ENCODE results near the gene EN1.
A peak's percentile ranks its signal among the peaks of the same experiment; 100 is the strongest.

EN1 gene

DNA sequence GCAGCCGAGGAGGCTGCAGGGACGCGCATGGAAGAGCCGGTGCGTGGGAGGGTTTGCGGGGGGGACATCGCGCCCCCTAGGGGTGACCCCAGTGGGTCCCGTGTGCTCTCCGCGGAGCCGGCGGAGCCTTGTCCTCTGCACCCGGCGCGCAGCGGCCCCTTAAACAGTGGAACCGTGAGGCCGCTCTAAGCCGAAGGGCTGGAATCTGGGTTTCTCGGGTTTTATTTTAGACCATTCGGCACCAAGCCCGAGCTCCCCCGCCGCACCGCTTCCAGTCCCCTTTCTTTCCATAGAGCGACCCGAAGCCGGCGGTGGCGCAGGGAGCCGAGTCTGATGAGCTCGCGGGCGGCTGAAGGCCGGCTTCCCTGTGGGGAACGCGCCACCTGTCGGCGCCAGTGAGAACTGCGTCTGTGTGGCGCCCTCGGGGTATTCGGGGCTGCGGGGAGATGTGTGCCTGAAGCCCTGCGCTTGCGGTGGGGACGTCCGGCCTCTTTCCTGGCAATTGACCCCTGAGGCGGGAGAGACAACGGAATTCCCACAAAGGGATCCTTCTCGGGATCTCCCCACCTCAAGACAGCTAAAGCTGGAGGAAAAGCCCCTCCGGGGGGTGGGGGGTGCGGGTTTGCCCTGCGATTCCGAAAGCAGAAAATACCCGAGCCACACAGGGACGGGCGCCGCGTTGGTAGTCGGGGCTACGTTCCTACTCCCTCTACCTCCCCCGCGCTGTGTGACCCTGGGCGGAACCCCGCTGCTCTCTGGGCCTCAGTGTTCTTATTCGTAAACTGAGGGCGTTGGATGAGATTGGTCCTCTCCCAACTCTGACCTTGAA, 8.2 kb upstream of the EN1 start:
- peak; percentile 87 to 94 (median 93) for DNase-seq

DNA sequence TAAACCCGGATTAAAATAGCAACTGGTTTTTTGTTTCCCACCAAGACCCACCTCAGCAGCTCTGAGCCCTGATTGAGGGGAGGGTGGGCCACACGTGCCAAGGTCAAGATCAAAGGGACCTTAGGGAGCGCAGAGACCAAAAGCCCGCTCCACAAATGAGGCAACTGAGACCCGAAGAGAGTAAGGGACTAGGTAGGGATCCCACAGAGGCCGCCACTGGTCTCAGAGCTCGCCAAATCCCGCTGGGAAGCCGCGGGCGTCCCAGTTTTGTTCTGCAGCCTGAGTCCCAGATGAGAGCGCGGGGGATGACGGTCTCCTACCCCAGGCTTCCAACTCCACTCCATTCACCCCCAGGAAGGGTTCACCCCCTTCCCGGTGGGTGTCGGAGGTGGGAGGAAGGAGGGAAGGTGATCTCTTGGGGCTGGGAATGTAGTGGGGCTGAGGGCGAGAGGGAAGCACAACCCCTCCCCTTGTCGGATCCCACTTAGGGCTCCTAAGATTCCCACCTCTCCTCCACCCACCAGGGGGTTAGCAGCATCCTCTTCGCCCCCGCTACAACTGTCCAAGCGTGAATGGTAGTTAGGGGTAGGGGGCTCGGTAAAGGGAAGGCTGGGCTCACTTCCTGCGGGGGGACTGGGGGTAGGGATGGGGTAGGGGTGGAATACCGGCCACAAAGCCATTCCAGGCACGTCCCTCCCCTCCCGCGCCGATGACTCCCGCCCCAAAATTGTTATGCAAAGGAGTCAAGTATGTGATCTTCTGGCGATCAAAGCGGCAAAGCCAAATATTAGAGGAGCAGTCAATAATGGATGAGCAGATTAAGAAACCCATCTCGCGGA, 7.3 kb upstream of the EN1 start:
- no peak for DNase-seq

DNA sequence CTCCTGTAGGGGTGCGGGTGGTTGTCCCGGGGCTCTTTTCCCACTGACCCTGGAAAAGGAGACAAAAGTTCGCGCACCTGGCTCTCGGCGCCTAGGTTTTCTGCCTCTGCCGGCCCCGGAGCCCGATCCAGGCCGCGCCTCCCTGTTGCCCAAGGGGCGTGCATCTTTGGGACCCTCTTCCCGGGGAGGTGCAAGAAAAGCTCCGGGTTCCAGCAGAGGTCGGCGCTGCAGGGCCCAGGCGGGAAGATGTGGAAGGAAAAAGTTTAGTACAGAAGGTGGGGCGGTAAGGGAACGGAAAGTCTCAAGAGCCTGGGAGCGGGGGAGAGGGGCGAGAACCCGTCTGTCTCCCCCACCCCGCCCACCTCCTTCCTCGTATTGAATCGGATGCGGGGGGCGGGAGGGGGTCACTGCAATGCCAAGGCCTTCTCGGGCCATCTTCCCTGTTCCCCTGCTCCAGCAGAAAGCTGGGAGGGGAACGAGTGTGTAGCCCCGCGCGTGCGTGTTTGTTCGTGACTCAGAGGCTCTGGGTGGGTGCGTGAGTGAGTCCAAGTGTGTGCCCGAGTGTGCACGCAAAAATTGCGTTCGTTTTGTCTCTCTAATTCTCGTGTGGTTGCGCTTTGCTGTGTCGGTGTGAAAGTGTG, 6.3 kb upstream of the EN1 start:
- peak in 1 of 3 donors; percentile 33 for DNase-seq

DNA sequence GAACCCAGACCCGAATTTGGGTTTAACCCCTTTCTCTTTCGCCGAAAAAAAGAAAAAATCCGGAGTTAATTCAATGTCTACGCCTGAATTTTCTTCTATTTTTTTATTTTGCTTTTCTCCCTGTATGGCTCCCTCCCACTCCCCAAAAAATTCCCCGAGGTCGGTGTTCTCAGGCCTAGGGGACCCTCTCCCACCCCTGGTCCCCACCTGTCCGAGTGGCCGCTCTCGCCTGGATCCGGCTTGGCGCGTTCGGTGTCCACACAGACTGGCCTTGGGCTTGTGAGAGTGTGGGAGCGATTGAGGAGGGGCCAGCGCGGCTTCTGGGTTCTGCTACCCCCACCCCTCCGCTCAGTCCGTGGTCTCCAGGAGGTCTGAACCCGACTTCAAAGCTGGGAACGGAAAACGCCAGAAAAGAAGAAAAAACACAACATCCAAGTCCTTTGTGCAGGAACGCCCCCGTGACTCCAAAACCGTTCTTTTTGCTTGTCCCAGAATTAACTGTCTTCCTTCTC, 5.7 kb upstream of the EN1 start:
- no peak for DNase-seq

DNA sequence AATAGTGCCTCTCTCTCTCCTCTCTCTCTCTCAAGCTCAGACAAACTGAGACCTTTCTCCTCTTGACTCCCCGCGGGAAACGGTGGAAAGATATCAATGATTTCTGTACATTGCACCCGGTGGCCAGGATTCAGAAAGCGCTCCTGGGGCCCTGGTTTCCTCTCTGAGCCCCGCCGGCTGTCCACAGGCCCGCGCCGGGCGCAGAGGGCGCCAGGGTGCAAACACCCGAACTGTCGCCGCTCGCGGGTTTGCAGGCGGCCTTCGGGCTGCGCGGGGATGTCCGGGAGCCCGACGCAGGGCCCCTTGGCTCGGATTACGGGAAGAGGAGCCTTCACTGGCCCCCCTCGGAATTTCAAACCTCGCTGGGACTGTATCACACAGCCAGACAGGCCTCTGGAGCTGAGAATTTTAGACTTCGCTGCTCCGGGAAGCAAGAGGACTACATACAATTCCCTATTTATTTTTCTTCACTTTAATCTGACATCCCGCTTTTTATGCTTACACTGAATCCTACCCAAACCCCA, 5.2 kb upstream of the EN1 start:
- peak in 1 of 3 donors; percentile 50 for DNase-seq

DNA sequence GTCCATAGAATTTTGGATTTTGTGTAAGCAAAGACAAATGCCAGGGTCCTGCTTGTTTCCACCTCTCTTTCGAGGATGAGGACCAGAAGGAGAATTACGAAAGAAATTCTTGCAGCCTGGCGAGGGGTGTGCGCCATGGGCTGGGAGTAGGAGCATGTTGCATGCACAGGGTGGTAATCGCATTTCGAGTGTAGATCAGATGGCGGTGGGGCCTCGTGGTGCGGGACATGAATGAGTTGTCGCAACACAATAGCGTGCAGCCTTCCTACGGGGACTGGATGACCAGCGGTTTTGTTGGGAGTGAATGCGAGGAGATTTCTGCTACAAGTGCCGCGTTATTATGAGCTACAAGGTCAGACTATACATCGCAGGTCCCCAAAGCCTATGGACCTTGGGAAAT, 4.2 kb upstream of the EN1 start:
- DNase-seq, result no peak

DNA sequence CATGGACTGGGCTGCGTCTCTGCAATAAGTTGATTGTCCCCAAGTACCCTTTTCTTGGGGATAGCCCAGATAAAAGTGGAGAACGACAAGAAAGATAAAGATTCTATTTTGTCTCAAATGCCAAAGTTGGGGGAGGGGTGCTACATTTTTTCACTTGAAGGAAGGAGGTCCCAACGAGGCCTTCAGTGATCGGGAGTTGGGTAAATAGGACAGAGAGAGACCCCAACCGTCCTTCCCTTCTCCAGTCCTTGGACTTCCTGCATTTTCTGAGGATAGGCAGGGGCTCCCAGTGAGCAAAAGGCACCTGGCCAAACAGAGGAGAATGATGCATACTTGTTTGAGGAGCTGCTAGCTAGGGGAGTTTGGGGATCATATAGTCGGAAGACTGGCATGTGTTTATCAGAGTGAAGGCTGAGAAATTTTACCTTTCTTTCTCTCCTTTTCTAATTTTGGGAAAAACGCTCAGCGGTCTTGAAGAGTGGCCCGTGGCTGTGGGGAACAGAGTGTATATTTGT, 3.5 kb upstream of the EN1 start:
- no peak for DNase-seq

DNA sequence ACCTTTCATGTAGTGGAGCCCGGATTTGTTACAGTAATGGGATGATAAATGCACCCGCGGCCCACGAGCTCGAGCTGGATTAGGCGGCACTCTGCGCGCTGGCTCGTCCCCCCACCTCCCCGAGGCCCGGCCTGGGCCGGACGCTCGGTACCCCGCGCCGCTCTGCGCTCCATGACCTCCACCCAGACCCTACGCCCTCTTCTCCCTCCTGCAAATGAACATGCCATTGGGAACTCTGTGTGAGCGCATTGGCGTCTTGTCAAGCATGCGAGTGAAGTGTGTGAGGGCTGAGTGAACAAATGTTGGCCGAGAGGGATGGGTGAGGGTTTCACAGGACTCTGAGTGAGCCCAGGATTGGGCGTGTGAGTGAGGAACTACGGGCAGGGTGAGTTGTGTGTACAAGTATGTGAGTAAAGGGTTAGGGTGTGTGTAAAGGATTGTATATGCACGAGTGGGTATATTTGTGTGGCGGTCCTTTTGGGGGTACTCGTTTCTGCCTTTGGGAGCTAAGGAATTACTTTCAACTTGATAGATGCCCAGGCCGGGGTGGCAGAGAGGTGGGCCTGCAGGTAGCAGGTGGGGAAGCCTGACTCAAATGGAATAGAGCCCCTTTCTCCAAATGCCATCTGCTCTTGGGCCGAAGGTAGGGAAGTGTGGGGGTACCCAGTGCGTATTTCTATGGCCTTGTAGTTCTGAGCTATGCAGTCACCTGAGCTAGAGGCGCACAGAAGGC, 2.9 kb upstream of the EN1 start:
- DNase-seq, result no peak

DNA sequence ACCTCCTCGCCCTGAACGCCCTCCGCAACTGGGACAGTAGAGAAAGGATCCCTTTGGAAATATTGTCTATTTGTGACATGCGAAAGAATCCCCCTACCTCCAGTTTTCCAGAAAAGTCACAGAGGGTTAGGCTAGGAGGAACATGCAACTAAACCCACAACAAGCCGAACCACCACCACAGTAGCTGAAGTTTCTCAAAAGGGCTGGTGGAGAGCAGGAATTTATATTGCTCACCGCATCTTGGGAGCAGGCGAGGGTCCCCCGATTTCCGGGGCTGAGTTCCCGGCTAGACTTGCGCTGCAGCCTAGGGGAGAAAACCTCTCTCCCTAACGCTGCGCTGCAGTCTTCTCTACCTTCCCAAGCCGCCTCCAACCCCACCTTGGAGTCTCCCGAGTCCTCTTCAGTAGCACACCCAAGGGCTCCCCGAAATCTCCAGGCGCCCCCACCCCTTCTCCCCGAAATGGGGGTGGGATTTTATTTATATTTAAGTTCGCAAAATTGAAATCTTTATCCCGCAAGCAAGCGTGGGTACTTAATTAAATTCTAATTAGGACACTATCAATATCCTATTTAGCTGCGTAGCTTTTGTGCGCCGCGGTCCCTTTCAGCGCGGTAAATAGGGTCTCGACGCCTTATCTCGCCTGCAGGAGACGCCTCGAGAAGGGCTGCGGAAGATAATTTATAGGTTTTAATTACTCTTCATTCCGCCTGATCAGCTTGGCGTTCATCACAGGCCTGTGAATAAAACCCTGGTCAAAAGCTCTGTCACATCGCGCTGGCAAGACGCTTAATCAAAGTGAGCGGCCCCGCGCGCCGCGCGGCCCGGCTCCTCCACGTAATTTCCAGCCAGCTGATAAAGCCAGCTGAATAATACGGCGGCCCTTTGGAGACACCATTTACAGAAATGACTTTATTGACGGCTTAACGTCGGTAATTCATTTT, 2.0 kb upstream of the EN1 start:
- DNase-seq, result no peak

DNA sequence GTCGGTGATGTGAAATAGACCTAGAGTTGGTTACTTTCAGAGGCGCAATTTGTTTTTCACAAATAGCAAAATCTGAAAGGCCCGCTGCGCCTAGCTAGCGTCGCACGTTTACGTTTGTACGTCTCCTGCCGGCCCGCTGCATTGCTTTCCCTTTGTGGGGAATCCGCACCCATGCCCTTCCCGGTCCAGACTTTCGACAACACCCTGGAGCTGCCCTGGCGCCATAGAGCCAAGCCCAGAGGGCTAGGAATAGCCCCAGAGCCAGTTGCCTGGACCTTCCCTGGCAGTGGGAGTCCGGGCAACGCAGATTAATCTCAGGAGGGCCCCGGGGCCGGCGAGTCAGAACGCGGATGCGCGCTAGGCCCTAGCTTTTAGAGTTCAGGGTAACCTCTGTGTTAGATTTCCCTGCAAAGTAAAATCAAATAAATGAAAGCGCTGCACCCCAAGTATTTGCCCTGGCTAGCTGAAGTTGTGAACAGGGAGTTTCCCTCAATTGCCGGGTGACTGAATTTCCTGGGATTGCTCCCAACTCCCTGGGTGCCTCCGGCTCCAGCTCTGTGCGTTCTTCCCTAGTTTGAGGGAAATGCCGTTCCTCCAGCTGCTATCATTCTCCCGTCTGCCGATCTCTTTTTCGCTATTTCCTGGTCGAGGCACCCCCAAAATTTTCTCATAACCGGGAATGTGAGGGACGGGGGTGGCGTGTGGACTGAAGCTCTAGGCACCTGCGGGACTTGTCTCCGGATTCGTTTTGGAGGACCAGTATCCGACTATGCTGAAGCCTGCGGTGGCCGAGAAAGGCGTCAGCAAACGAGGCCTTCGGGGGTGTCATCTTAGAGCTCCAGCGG, 1.2 kb upstream of the EN1 start:
- DNase-seq, result no peak

DNA sequence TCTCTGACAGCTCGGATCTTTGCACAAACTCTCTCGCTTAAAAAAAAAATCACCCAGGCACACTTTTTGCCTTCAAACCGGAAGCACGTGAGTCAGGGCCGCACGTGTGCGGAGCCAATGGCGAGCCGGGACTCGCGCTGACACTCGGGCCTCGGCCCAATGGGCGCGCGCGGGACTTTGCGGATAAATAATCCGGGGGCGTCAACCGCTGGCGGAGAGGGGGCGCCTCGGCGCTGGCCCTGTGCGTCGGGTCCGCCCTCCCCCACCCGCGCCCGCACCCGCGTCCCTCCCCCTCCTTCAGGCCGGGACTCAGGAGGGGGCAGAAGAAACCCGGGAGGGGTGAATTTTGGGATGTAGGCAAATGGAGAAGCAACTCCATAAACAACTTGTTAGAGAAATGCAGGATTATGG, 319 bp upstream of the EN1 start:
- peak; percentile 40 to 47 (median 44) for DNase-seq

DNA sequence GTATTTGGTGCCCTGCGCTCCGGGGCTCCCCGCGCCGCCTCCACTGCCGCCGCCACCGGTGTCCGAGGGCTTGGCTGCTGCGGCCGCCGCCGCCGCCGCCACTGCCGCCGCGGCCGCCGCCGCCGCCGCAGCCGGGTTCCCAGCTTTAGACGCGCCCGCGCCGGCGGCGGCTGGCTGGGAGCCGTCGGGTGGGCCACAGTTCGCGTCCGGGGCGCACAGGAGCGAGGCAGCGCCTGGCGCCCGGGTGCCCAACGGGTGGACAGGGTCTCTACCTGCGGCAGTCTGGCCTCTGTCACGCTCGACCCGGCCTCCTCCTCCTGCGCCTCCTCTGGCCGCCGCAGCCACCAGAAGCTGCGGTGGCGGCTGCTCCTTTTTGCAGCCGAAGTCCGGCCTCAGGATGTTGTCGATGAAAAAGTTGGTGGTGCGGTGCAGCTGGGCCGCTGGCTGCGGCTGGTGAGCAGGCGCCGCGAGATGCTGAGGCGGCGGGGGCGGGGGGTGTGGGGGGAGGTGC, 951 bp downstream of the EN1 start:
- DNase-seq, result no peak

DNA sequence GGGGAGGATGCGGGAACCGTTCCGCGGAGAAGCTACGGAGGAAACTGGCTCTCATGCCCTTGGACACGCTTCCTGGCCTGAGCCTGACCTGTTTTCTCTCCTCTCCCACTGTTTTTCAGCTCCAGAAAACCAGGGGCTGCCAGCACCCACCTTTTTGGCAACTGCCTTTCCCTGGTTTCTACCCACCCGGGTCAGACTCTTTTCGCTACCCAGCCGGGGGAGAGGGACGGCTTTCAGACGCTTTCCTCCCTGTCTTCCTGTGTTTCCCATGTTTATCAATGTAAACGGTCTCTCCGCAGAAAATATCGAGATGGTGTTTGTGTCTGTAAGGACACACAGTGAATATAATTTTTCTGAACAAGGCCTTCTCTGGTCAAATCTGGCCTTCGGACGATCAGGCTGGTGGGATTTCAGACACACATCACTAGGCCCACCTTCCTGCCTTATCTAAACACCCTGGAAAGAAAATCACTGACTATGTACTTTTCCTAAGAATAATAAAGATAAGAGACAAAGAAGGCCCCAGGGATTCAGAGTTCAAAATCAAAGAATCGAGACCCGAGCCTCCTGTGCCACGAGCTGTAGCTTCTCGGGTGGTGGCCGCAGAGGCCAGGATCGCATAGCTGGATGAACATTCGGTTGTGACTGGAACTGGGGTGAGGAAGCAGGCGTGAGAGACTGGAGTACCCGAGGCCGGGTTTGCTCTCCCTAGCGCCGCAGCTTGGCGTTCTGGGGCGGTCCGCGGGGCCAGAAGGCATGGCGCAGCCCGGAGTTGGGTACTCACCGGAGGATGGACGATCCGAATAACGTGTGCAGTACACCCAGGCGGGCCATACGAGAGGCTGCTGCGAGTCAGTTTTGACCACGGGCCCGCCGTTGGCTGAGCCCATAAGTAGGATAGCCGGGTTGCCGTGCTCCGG, 1.7 kb downstream of the EN1 start:
- no peak for DNase-seq

DNA sequence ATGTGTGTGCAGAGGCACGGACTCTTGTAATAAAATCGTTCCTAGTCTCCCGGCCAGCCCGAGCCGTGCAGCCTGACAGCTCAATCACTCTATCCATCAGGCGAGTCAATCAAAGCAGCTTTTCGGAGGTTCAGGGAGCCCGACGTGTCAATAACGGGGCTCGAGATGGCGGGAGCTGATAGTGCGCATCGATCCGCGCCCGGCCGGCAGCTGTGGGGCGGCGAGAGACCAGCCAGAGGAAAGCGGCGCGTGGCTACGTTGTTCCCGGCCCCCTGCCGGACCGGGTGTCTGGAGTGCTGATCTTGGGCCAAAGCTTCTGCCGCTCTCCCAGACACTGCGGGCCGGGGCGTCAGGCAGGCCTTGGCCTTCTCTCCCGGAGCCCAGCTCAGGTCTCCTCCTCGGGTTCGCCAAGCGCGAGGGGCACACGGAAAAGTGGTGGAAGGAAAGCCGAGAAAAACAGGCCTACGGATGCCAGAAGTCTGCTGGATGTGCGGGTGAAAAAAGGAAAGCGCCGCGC, 2.4 kb downstream of the EN1 start:
- DNase-seq, result no peak

DNA sequence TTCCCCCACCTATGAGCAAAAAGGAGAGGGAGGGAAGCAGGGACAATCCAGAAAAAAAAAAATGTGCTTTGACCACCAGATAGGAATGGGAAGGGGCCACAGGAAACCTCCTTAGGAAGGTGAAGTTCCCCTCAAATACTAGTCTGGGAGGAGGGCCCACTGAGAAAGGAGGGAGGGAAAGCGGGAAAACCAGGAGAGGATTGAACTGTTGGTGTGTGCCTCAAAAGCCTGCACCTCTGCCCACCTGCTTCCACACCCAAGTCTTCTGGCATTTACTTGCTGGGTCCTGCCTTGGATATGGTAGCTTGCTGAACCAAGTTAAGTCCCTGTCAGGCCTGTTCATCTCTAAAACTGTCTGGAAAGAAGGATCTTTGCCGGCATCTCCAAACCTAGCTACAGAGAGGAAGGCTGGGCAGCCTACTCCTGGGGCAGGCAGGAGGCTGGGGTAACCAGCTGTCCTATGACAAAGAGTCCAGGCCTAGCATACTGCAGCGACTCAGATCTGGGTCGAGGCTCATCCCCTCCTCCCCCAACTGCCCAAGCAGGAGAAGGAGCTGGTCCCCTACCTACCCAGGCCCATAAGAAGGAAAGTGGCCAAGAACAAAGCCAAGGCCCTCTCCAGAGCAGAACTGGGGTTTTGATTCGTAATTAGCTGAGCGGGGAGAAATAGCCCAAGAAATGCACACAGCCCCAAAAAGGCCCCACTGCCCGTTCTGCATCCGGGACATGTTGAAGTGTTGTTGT, 3.0 kb downstream of the EN1 start:
- no peak for DNase-seq

DNA sequence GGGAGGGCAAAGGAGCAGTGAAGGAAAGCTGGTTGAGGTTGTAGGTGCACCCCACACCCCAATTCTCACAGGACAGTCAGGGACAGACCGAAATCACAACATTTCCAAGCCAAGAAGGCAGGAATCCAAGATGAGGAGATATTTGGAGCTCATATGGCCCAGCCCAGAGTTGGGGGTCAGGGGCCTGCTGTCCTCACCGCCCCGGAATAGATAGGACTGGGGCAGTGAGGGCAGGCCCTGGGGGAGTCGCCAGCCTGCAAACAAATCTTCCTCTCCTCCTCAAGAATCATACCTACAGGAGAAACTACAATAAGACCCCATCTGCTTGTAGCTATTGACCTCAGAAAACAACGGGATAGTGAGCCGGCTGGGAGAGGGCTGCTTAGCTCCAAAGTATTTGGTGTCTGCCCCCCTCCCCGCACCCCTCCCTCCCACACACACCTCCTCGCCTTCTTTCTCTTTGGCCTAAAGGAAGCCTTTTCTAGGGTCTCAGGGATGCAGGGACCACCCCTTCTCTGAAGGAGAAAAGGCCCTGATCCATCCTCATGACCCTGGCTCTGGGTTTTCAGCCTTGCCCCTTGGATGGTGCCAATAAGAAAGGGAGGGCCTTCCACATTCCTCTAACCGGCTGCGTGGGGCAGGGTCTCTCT, 3.8 kb downstream of the EN1 start:
- no peak for DNase-seq

Measured in suppressor macrophage treated with lipopolysaccharide for 1 hour (primary cell).